MCF 10A (cell line): ENCODE results near the gene GDF2. TPM values are rescaled to one million over a fixed set of nuclear protein-coding genes. Genes with fewer than 3 reads are reported as not detected.
A peak's percentile ranks its signal among the peaks of the same experiment; 100 is the strongest.

ENCODE experiments used
- BruUV-seq: library from RNA; stranded (reverse); fragments of 400-500 nt; replicated peaks from 2 replicates; lab custom pipeline; 2021; lab: Mats Ljungman, UMichigan
- CTCF ChIA-PET: fragments of 300-600 bp; sonication (Branson Sonifier 250); formaldehyde crosslinking; extraction: SDS; loops from one replicate; lab custom pipeline; 2021; ENCODE audit warnings: antibody characterized with exemption, inconsistent platforms; lab: Yijun Ruan, JAX
- POLR2A ChIA-PET: fragments of 300-600, 350-650 bp; sonication (Branson Sonifier 250); formaldehyde crosslinking; extraction: SDS; loops from one replicate; lab custom pipeline; 2020; ENCODE audit warnings: antibody characterized with exemption, inconsistent platforms; lab: Yijun Ruan, JAX
- DNase-seq: peaks from one replicate; pipeline ENCODE4 v3.0.0-alpha.2; 2018; ENCODE audit not compliant: unreplicated experiment
- H3K27ac Mint-ChIP-seq: one replicate; pipeline ENCODE4 v1.8.0; 2022; ENCODE audit warnings: mild to moderate bottlenecking, low read depth, mixed read lengths; ENCODE audit not compliant: unreplicated experiment
- H3K27me3 Mint-ChIP-seq: one replicate; pipeline ENCODE4 v1.8.0; 2022; ENCODE audit warnings: mixed read lengths; ENCODE audit not compliant: insufficient read depth, unreplicated experiment
- H3K36me3 Mint-ChIP-seq: one replicate; pipeline ENCODE4 v1.8.0; 2022; ENCODE audit warnings: mild to moderate bottlenecking, moderate library complexity, mixed read lengths; ENCODE audit not compliant: insufficient read depth, unreplicated experiment
- H3K4me1 Mint-ChIP-seq: one replicate; pipeline ENCODE4 v1.8.0; 2022; ENCODE audit warnings: mixed read lengths; ENCODE audit not compliant: insufficient read depth, unreplicated experiment
- H3K4me3 Mint-ChIP-seq: one replicate; pipeline ENCODE4 v1.8.0; 2022; ENCODE audit warnings: mild to moderate bottlenecking, moderate library complexity, mixed read lengths; ENCODE audit not compliant: unreplicated experiment
- H3K9me3 Mint-ChIP-seq: one replicate; pipeline ENCODE4 v1.8.0; 2022; ENCODE audit warnings: mixed read lengths; ENCODE audit not compliant: unreplicated experiment
- CTCF ChIP-seq: fragments of 200-600 bp; IDR thresholded peaks from one replicate; pipeline ENCODE4 v1.8.0; 2022; ENCODE audit warnings: antibody characterized with exemption, mild to moderate bottlenecking; ENCODE audit not compliant: unreplicated experiment
- intact Hi-C: fragments of 100-400 bp; cut with micrococcal nuclease; formaldehyde crosslinking; loops from 2 replicates; pipeline ENCODE4 v1.14.1; 2022
- total RNA-seq: library from RNA; stranded (reverse); gene quantifications from 2 replicates; pipeline ENCODE4 v1.2.3, GENCODE V29; 2022

Gene GDF2
- total RNA-seq, 1 experiment from 2014 or later: not detected

DNA sequence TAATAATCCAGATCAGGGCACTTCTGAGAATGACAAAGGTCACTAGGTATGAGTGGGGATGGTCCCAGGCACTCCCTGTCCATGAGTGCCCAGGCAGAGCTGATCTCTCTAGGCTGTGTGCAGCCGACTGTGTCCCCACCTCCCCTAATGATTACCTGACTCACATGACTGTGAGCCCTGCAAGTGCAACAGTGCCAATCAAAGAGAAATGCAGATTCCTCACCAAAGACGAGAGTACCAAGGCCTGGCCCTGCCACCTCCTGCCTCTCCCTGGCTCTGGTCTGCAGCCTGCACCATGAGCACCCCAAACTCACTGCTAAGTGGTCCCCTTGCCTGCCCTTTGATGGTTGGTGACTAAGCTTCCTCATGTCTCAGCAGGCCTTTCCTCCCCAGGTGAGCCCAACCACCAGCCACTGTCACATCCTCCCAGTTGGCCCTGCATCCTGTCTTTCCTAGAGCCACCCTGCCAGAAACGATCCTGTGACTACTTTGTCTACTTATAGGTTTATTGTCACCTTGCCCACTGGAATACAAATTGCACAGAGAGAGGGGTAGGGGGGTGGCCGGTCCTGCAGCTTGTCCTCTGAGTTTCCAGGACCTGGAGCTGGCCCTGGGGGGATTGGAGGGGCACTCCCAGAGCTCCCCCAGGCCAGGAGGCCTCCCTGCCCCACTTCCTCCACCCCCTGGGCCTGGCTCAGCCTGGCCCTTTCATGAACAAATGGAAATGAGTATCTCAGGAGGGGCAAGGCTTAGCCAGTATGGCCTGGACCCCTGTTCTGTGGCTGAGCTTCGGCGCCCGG lies 44.7 kb upstream of the GDF2 start:
- peaks cover 54% of the 10 kb centered on the region for H3K27me3 Mint-ChIP-seq
- no TSS peak for BruUV-seq
- no peak for TF ChIP-seq CTCF
- H3K27ac Mint-ChIP-seq: no peak overlapping the region
- peaks cover 8% of the 10 kb centered on the region for H3K9me3 Mint-ChIP-seq
- peak; percentile 4 for DNase-seq
- no peaks in the 10 kb centered on the region for H3K36me3 Mint-ChIP-seq
- ChIA-PET POLR2A (no interaction called here), CTCF (interaction anchor here (1.7 kb wide), 1 partner anchor 35 kb away, joined by 6 read pairs; no protein-coding TSS in a partner anchor)
- H3K4me1 Mint-ChIP-seq: no peaks in the 10 kb centered on the region
- H3K4me3 Mint-ChIP-seq: no peak overlapping the region
- intact Hi-C loops: no loop called here

GRCh38 chr10:47278152-47278473 lies 44.1 kb upstream of the GDF2 start:
- no peak overlapping the region for H3K4me3 Mint-ChIP-seq
- no peaks in the 10 kb centered on the region for H3K36me3 Mint-ChIP-seq
- POLR2A ChIA-PET: no interaction called here
- DNase-seq: no peak
- CTCF ChIA-PET: interaction anchor here (1.7 kb wide), 1 partner anchor 34 kb away, joined by 6 read pairs; no protein-coding TSS in a partner anchor
- no TSS peak for BruUV-seq
- peaks cover 48% of the 10 kb centered on the region for H3K27me3 Mint-ChIP-seq
- TF ChIP-seq CTCF: no peak
- H3K4me1 Mint-ChIP-seq: no peaks in the 10 kb centered on the region
- intact Hi-C loops: no loop called here
- peaks cover 8% of the 10 kb centered on the region for H3K9me3 Mint-ChIP-seq
- H3K27ac Mint-ChIP-seq: no peak overlapping the region

GRCh38 chr10:47278720-47279119 lies 43.5 kb upstream of the GDF2 start:
- no peak overlapping the region for H3K4me3 Mint-ChIP-seq
- no peak for DNase-seq
- ChIA-PET POLR2A (no interaction called here), CTCF (interaction anchor here (0.9 to 1.9 kb wide), 3 partner anchors 33 to 231 kb away, joined by 3 to 10 read pairs (median 6); no protein-coding TSS in a partner anchor)
- H3K27ac Mint-ChIP-seq: no peak overlapping the region
- H3K4me1 Mint-ChIP-seq: no peaks in the 10 kb centered on the region
- peaks cover 45% of the 10 kb centered on the region for H3K27me3 Mint-ChIP-seq
- no TSS peak for BruUV-seq
- TF ChIP-seq CTCF: no peak
- intact Hi-C loops: no loop called here
- H3K36me3 Mint-ChIP-seq: no peaks in the 10 kb centered on the region
- H3K9me3 Mint-ChIP-seq: peaks cover 4% of the 10 kb centered on the region

GRCh38 chr10:47279276-47279675 lies 43.0 kb upstream of the GDF2 start:
- no peak for TF ChIP-seq CTCF
- POLR2A ChIA-PET: no interaction called here
- H3K9me3 Mint-ChIP-seq: no peaks in the 10 kb centered on the region
- CTCF ChIA-PET: interaction anchor here (0.7 to 1.9 kb wide), 3 partner anchors 26 to 231 kb away, joined by 3 to 10 read pairs (median 3); no protein-coding TSS in a partner anchor
- H3K4me1 Mint-ChIP-seq: no peaks in the 10 kb centered on the region
- no peak overlapping the region for H3K4me3 Mint-ChIP-seq
- no peak overlapping the region for H3K27ac Mint-ChIP-seq
- no peak for DNase-seq
- intact Hi-C loops: no loop called here
- BruUV-seq: no TSS peak
- H3K27me3 Mint-ChIP-seq: peaks cover 45% of the 10 kb centered on the region
- H3K36me3 Mint-ChIP-seq: no peaks in the 10 kb centered on the region
